NCI-H1417 treated with DMSO at 0.1 percent for 48 hours (cell line): ENCODE measurements around the gene SYCE3.
"Not testable (repeated sequence)": the region's sequence is repeated elsewhere in the genome, so short reads cannot be mapped to it uniquely, and the experiment has no call there.

Experiments
- DNase-seq: peaks from one replicate; lab custom pipeline; 2025; lab: John Stamatoyannopoulos, UW

SYCE3 gene

GRCh38 chr22:50530580-50530876 lies 32.2 kb downstream of the SYCE3 start:
- no peak for DNase-seq

- DNase-seq: no peak
Measured at GRCh38 chr22:50529897-50530579, 32.7 kb downstream of the SYCE3 start, which contains the start of gene TYMP. Gene TYMP (minus strand): TSS chr22:50530012. CDS start chr22:50529709, 303 bp downstream.

- DNase-seq: no peak
Measured at GRCh38 chr22:50529416-50529896, 33.3 kb downstream of the SYCE3 start.

- no peak for DNase-seq
Measured at GRCh38 chr22:50528682-50529415, 33.9 kb downstream of the SYCE3 start.

GRCh38 chr22:50527921-50528681 lies 34.6 kb downstream of the SYCE3 start:
- DNase-seq: no peak

- DNase-seq: no peak
Measured at GRCh38 chr22:50526834-50527801, 35.6 kb downstream of the SYCE3 start.

GRCh38 chr22:50526108-50526833 lies 36.4 kb downstream of the SYCE3 start:
- DNase-seq: no peak

GRCh38 chr22:50525858-50526107 lies 36.9 kb downstream of the SYCE3 start:
- no peak for DNase-seq

- DNase-seq: peak; percentile 41
Measured at GRCh38 chr22:50525104-50525857, 37.4 kb downstream of the SYCE3 start, which contains the start of gene SCO2. Gene SCO2 (minus strand): TSS chr22:50525598. CDS start chr22:50524411, 1,187 bp downstream.

GRCh38 chr22:50524676-50525103 lies 38.0 kb downstream of the SYCE3 start:
- DNase-seq: no peak

GRCh38 chr22:50523806-50524675 lies 38.7 kb downstream of the SYCE3 start:
- DNase-seq: no peak

GRCh38 chr22:50523458-50523805 lies 39.3 kb downstream of the SYCE3 start:
- DNase-seq: no peak

- DNase-seq: no peak
Measured at GRCh38 chr22:50522806-50523438, 39.8 kb downstream of the SYCE3 start.

GRCh38 chr22:50522208-50522805 lies 40.4 kb downstream of the SYCE3 start:
- no peak for DNase-seq

- no peak for DNase-seq
Measured at GRCh38 chr22:50521710-50522109, 41.0 kb downstream of the SYCE3 start.

- DNase-seq: no peak
Measured at GRCh38 chr22:50520826-50521453, 41.8 kb downstream of the SYCE3 start.

- DNase-seq: not testable (repeated sequence)
Measured at GRCh38 chr22:50520184-50520583, 42.5 kb downstream of the SYCE3 start.

- DNase-seq: no peak
Measured at GRCh38 chr22:50519151-50519550, 43.6 kb downstream of the SYCE3 start.
